ENCODE results near the gene NEK1.
A peak's percentile ranks its signal among the peaks of the same experiment; 100 is the strongest.
"Not testable (repeated sequence)": the region's sequence is repeated elsewhere in the genome, so short reads cannot be mapped to it uniquely, and the experiment has no call there.

The NEK1 gene

GRCh38 chr4:169492436-169493163, 119.8 kb downstream of the NEK1 start:
- DNase-seq = no peak

DNA sequence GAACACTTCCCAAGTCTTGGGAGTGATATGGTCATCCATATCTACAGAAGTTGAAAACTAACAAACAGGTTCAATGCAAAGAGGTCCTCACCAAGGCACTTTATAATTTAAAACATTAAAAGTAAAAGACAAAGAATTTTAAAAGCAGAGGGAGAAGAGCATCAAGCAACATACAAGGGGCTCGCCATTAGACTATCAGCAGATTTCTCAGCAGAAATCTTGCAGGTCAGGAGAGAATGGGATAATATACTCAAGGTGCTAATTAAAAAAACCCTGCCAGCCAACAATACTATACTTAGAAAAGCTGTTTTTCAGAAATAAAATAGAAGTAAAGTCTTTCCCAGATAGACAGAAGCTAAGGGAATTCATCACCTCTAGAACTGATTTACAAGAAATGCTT, 121.2 kb downstream of the NEK1 start:
- DNase-seq = no peak

DNA sequence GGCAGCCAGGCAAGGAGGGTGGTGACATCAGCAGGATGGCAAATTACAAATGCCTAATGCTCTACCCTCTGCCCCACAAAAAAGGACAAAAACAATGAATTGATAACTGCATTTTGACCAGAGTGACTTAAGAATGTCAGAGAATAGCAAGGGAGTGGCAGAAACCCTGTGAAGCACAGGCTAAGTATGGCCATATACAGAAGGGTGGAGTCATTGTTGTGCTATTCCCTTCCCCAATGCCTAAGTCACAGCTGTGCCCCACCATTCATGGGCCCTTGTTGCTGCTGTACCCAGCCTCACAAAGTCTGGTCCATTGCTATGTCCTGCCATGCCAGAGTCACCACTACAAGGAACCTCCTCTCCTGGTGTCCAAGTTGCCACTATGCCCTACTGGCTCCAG, 123.1 kb downstream of the NEK1 start:
- DNase-seq = no peak

GRCh38 chr4:169485791-169486742, 126.3 kb downstream of the NEK1 start:
- DNase-seq = peak; percentile 14

GRCh38 chr4:169485086-169485485, 127.3 kb downstream of the NEK1 start:
- DNase-seq = no peak

- no peak for DNase-seq
Observed at GRCh38 chr4:169484485-169484884, 127.9 kb downstream of the NEK1 start.

GRCh38 chr4:169464080-169464479, 148.3 kb downstream of the NEK1 start:
- no peak for DNase-seq

DNA sequence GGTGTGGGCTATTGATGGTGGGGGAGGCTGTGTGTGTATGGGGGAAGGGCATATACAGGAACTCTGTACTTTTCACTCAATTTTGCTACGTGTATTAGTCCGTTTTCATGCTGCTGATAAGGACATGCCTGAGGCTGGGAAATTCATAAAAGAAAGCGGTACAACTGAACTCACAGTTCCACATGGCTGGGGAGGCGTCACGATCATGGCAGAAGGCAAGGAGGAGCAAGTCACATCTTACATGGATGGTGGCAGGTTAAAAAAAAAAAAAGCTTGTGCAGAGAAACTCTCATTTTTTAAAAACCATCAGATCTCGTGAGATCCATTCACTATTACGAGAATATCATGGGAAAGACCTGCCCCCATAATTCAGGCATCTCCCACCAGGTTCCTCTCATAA, 152.3 kb downstream of the NEK1 start:
- DNase-seq = no peak

DNA sequence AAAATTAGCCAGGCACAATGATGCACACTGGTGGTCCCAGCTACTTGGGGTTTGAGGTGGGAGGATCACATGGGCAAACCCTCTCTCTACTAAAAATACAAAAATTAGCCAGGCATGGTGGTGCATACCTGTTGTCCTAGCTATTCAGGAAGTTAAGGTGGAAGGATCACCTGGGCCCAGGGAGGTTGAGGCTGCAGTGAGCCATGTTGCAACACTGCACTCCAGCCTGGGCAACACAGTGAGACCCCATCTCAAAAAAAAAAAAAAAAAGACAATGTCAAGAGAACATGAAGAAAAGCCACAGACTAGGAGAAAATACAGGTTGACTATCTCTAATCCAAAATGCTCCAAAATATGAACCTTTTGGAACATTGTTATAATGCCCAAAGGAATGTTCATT, 153.8 kb downstream of the NEK1 start:
- no peak for DNase-seq

DNA sequence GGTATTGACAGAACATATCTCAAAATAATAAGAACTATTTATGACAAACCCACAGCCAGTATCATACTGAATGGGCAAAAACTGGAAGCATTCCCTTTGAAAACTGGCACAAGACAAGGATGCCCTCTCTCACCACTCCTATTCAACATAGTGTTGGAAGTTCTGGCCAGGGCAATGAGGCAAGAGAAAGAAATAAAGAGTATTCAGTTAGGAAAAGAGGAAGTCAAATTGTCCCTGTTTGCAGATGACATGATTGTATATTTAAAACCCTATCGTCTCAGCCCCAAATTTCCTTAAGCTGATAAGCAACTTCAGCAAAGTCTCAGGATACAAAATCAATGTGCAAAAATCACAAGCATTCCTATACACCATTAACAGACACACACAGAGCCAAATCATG, 159.7 kb downstream of the NEK1 start:
- not testable (repeated sequence) for DNase-seq

GRCh38 chr4:169448935-169449334, 163.4 kb downstream of the NEK1 start:
- not testable (repeated sequence) for DNase-seq

DNA sequence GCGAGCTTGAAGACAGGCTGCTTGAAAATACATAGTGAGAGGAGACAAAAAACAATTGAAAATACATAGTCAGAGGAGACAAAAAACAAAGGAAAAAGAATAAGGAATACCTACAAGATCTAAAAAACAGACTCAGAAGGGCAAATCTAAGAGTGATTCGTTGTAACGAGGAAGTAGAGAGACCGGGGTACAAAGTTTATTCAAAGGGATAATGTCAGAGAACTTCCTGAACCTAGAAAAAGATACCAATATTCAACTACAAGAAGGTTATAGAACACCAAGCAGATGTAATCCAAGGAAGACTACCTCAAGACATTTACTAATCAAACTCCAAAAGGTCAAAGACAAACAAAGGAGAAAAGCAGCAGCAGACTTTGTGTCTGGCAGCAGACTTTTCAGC, 165.6 kb downstream of the NEK1 start:
- DNase-seq = no peak

GRCh38 chr4:169443748-169444147, 168.6 kb downstream of the NEK1 start:
- DNase-seq = no peak

DNA sequence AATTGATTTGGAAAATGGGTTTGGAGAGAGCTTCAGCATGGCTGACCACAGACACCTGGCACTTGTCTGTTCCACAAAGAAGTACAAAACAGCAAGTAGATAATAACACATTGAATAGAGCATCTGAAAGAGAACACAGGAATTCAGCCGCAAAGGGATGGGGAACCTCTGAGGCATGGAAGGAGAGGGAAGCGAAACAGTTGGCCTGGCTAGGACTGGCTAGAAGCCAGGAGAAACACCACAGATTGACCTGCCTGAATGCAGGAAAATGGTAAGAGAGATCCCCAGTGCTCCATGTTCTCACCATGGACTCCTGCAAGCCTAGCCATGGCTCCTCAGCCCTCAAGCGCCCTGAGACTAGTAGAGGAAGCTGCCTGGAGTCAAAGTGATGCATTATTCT, 171.9 kb downstream of the NEK1 start:
- DNase-seq = no peak

DNA sequence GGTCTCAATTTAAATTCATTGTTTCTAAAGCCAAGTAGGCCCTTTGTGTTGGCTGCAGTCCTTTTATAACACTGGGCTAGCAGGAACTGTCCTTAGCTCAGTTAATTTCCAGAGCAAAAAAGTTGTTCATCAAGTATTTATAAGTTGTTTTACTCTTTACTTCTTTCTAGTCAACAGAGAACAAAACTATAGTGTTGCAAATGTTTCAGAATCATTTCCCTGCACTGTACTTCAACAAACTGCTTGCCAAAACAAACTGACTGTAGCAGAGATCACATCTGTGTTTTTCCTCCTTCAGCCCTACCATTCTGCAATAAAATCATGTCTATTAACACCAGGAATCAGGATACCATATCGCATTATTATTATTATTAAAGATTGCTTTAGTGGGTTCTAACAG, 173.1 kb downstream of the NEK1 start:
- DNase-seq = no peak

DNA sequence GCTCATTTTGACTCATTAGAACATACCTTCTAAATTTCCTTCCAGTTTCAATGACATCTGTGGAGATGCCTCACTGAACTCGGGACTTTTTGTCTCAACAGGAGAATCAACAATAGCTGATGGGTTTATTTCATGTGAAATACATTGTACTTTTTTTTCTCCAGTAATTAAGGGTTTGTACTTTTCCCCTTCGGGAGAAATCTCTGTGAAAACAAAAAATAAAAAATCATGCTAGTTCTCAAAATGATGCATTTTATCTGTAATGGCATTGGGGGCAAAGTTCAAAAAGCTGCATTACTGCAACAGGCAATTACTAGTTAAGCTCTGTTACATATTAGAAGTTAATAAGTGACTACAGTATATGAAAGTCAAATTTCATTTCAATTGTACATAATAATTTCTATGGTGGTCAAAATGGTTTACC, 174.3 kb downstream of the NEK1 start:
- DNase-seq = no peak

GRCh38 chr4:169437299-169438047, 174.9 kb downstream of the NEK1 start:
- DNase-seq = no peak

GRCh38 chr4:169436734-169437133, 175.6 kb downstream of the NEK1 start:
- no peak for DNase-seq

DNA sequence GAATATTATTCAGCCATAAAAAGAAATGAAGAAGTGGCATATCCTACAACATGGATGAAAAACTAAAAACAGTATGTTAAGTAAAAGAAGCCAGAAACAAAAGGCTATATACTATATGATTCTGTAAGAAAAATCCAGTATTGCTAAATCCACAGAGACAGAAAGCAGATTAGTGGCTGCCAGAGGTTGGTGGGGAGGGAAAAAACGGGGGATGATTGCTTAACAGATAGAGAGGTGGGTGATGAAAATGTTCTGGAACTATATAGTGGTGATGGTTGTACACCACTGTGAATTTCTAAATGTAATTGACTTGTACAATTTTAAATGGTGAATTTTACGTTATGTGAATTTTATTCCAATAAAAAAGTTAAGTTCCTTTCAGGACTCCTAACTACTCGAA, 184.0 kb downstream of the NEK1 start:
- no peak for DNase-seq

DNA sequence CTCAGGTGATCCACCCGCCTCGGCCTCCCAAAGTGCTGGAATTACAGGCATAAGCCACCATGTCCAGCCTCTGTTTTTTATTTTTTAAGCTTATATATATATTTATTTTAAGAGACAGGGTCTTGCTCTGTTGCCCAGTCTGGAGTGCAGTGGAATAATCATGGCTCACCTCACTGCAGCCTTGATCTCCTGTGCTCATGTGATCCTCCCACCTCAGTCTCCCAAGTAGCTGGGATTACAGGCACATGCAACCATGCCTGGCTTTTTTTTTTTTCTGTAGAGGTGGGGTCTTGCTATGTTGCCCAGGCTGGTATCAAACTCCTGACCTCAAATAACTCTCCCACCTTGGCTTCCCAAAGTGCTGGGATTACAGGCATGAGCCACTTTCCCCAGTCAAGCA, 184.7 kb downstream of the NEK1 start:
- DNase-seq = not testable (repeated sequence)

DNA sequence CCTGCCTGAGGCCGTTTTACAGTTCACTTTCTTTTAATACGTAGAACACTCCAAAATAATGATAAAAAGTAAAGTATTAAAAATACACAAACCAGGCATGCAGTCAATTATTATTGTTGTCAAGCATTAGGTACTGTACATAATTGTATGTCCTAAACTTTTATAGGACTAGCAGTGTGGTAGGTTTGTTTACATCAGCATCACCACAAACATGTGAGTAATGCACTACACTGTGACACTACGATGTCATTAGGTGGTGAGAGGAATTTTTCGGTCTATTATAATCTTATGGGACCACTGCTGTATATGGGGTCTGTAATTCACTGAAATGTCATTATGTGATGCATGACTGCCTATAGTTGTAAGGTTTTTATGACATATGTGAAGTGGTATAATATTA, 192.1 kb downstream of the NEK1 start:
- no peak for DNase-seq

GRCh38 chr4:169418846-169419245, 193.5 kb downstream of the NEK1 start:
- no peak for DNase-seq

GRCh38 chr4:169417629-169418282, 194.6 kb downstream of the NEK1 start:
- no peak for DNase-seq
